Activated naive CD4-positive, alpha-beta T cell treated with anti-CD3 and anti-CD28 coated beads, Interleukin-2, amount 50 U/mL, for 16 hours (primary cell): ENCODE data around the gene CCSER2.
"Not testable (repeated sequence)": the region's sequence is repeated elsewhere in the genome, so short reads cannot be mapped to it uniquely, and the experiment has no call there.

Source experiments
- DNase-seq: peaks from one replicate; pipeline ENCODE4 v3.0.0-alpha.2; 2020

The CCSER2 gene

GRCh38 chr10:84460520-84460919, 132.1 kb downstream of the CCSER2 start:
- no peak for DNase-seq

- DNase-seq = no peak
Observed at GRCh38 chr10:84469470-84469869, 141.1 kb downstream of the CCSER2 start.

DNA sequence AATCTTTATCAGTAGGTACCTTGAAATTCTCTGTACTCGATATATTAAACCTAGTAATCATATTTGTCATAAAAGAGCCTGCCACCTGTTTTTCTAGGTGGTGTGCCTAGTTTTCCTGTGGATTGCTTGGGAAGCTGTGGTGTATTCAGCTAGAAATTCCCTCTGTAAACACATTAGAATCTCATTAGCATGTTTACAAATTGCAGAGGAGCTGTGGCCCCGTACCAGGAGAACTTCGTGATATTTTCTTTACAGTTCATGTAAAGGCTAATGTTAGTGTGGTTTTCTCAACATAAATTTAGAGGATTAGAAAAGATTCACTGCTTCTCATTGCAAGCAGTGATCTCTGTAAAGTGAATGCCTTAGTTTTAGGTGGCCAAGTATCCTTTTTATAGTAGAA, 144.7 kb downstream of the CCSER2 start:
- DNase-seq = no peak

- no peak for DNase-seq
Observed at GRCh38 chr10:84477398-84478128, 149.2 kb downstream of the CCSER2 start.

DNA sequence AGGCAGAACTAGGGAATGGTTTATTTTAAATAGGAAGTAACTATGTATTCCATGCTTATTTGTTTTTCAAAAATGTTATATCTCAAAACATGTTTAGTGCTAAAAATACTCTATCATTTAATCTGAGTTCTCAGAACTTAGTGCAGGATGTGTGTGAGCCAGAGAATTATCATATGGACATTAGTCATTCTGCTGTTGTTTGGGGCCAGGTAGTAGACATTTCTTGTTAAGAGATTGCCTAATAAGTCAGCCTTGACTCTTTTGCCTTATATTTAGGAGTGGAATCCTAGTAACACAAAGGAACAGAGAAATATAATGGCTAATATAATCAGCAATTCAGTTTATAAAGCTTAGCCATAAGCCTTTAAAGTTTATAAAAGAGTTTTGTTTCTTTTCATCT, 149.8 kb downstream of the CCSER2 start:
- no peak for DNase-seq

GRCh38 chr10:84478679-84479078, 150.3 kb downstream of the CCSER2 start:
- DNase-seq = no peak

DNA sequence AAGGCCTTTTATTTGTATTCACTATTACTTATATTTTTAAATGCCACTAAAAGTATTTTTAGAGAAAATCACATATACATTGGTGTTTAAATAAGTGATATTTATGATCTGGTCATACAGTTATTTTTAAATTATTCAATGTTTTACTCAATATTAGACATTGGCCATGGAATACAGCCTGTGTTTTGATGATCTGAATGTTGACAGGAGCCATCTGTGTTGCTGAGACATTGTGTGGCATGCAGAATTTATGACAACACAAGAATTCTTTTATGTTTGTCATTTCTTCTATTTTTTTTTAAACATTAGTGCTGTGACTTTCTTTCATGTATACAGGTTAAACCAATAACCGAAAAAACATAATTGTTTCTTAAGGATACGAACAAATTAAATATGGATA, 156.2 kb downstream of the CCSER2 start:
- no peak for DNase-seq

DNA sequence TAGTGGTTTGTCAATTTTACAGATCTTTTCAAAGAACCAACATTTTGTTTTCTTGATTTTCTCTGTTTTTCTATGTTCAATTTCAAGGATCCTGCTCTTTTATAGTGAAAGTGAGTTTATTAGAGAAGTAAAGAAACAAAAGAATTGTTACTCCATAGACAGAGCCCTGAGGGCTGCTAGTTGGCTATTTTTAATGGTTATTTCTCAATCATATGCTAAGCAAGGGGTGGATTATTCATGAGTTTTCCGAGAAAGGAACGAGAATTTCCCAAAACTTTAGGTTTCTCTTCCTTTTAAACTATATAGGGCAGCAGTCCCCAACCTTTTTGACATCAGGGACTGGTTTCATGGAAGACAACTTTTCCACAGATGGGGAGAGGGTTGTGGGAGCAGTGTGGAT, 165.0 kb downstream of the CCSER2 start:
- DNase-seq = no peak

- no peak for DNase-seq
Observed at GRCh38 chr10:84493951-84494848, 165.8 kb downstream of the CCSER2 start.

- DNase-seq = no peak
Observed at GRCh38 chr10:84494849-84495180, 166.4 kb downstream of the CCSER2 start.

- DNase-seq = no peak
Observed at GRCh38 chr10:84497978-84498377, 169.6 kb downstream of the CCSER2 start.

- DNase-seq = not testable (repeated sequence)
Observed at GRCh38 chr10:84499039-84499438, 170.7 kb downstream of the CCSER2 start.

DNA sequence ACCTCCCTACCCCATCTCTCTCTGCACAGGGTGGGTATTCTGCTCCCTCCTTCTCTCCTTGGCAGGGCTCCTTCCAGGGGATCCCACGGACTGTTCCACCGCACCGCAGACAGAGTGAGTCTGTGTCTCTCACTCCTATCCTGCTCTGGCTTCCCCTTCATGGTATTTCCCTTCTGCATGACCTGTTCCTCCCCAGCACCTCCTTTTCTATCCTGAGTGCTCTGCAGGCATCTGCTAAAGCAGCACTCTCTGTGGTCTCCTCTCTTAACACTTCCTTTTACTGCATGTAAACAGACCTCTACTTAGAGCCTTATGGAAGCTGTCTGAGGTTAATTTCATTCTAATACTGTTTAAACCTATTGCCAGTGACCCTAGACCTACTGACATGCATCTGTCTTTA, 171.5 kb downstream of the CCSER2 start:
- DNase-seq = no peak

DNA sequence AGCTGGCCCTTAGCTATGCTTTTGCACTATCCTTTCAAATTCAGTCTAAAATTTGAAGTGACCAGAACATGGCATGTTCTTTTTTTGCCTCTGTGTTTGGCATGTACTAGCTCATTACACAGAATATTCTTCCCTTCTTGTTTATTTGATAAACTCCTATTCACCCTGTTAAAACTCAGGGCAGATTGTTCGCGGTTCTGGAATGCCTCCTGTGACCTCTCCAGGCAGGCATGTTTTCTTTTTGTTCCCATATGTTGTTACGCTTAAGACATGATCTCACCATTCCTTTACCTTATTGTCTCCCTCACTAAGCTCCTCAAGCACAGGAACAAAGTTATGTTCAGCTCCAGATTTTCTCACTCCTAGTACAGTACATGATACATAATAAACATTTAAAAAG, 181.7 kb downstream of the CCSER2 start:
- DNase-seq = no peak

GRCh38 chr10:84511106-84511505, 182.7 kb downstream of the CCSER2 start:
- no peak for DNase-seq

GRCh38 chr10:84511709-84512285, 183.4 kb downstream of the CCSER2 start:
- no peak for DNase-seq

DNA sequence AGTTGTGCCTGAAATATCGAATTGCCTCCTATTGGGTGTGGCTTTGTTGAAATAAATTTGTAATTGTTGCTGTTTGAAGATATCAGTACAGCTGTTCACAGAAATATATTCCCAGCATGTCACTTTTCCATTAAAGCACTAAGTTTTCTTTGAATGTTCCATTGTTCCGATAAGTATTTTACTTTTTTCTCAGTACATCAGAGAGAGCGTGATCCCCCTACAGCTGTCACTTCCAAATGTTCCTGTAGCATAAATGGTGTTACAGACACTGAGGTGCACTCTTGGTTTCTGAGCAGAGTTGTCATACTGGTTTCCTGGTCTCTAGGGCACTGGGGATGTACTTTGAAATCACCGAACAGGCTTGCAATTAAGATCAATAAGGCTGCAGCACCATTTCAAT, 189.2 kb downstream of the CCSER2 start:
- no peak for DNase-seq

GRCh38 chr10:84519235-84519634, 190.8 kb downstream of the CCSER2 start:
- DNase-seq = no peak

GRCh38 chr10:84521013-84521412, 192.6 kb downstream of the CCSER2 start:
- no peak for DNase-seq

DNA sequence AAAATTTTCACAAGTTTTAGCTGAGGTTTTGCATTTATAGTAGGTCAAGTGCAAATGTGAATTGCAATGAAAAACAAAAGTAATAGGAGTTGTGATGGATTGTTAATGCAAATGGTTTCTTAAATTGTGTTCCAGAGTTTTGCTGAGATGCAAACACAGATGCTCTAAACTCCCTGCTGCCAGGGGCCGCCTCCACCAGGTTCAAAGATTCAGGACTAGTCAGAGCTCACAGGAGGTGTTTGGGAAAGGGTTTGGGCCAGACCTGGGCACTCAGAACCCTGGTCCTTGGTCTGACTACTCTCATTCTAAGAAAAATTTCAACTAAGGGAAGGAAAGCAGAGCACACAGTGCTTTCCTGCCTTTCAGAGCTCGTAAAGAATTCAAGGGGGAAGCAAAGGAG, 193.1 kb downstream of the CCSER2 start:
- no peak for DNase-seq

DNA sequence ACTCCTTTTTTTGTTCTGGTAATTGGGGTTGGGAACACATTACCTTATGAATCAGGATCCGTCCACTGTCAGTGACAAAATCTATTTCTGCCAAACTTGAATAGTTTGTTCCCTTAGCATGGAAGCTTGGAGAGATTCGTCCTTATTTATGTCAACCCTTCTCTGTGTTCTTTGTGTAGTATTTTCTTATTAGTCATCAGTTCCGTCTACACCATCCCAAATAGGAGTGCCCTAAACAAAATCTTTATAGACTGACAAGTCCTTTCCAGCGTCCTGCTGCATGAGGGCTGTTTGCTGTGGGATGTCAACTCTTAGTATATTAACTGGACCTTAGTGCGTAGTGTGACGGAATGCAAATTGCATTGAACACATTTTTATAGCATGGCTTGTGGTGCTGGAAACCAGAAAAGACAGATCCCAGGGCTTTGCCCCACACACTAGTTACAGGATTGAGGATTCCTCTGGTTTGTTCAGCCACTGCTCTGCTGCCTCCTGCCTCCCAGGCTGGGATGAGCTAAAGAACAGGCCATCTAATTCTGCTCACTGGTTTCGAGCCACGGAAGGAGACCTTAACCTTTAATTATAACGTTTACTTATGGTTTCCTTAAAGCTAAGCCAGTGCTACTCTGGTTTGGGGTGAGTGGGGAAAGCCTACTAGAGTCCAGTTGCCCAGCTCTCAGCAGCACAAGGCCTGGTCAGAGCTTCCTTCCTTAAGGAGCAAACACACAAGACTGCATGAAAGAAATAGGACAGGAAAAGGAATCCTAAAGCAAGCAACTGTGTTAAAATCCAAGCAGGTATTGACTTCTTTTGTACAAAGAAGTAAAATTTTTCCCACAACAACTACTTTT, 194.4 kb downstream of the CCSER2 start:
- DNase-seq = no peak

- DNase-seq = no peak
Observed at GRCh38 chr10:84523526-84523925, 195.1 kb downstream of the CCSER2 start.

GRCh38 chr10:84524435-84524834, 196.0 kb downstream of the CCSER2 start:
- DNase-seq = no peak
